ENCODE data around the gene RABEP1. TPM values are rescaled to one million over a fixed set of nuclear protein-coding genes. Genes with fewer than 3 reads are reported as not detected.
"Not testable (repeated sequence)": the region's sequence is repeated elsewhere in the genome, so short reads cannot be mapped to it uniquely, and the experiment has no call there.

Gene RABEP1, protein sequence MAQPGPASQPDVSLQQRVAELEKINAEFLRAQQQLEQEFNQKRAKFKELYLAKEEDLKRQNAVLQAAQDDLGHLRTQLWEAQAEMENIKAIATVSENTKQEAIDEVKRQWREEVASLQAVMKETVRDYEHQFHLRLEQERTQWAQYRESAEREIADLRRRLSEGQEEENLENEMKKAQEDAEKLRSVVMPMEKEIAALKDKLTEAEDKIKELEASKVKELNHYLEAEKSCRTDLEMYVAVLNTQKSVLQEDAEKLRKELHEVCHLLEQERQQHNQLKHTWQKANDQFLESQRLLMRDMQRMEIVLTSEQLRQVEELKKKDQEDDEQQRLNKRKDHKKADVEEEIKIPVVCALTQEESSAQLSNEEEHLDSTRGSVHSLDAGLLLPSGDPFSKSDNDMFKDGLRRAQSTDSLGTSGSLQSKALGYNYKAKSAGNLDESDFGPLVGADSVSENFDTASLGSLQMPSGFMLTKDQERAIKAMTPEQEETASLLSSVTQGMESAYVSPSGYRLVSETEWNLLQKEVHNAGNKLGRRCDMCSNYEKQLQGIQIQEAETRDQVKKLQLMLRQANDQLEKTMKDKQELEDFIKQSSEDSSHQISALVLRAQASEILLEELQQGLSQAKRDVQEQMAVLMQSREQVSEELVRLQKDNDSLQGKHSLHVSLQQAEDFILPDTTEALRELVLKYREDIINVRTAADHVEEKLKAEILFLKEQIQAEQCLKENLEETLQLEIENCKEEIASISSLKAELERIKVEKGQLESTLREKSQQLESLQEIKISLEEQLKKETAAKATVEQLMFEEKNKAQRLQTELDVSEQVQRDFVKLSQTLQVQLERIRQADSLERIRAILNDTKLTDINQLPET
- 10 to 100 TPM; 16.5 to 27.4 (median 25.4) TPM for total RNA-seq

DNA sequence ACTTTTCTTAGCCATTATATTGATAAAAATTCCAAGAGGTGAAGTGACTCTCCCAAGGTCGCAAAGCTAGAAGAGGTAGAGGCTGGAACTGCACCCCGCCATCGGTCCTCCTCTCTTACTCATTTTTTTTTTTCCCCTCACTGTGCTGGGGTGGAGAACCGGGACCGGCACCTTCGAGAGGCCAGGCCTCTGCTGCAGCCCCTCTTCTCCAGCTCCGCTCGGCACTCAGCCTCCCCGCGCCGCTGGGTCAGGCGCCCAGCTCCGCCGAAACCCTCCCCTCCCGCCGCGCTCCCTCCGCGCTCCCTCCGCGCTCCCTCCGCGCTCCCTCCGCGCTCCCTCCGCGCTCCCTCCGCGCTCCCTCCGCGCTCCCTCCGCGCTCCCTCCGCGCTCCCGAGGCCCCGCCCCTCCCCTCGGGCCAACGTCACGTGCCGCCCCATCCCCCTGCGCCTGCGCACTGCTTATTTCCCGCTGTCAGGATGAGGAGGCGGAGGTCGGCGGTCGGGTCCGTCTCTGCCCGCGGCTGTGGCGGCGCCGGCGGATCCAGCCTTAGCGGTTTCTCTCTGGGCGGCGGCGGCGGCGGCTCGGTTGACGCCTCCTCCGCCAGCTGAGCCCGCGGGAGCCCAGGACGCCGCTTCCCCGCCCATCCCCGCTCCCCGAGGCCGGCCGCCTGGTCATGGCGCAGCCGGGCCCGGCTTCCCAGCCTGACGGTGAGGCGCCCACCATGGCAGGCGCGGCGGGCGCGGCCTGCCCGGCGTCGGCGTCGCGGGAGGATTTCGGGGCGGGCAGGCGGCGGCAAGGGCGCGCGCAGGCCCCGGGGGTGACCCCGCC is at the start of gene RABEP1:
Gene RABEP1 (plus strand): TSS at position 471 of the 828 bp plus-strand sequence. CDS start 203 bp downstream, at position 674.
- H3K4me3 ChIP-seq (ENCODE audit: low read depth, poor library complexity, severe bottlenecking) = peak within 1 kb of the TSS; percentile 63
- intact Hi-C loops (cut with DNase I; ENCODE audit: low total_unique reads) = no loop called here
- DNase-seq (ENCODE audit: low spot score in 2 of 2) = peak; percentile 83 to 98
- 1 to 2% methylated on average over 18 to 90 of the region's 98 CpGs for WGBS, 2 donors
- no peak for TF ChIP-seq POLR2A (IDR thresholded peaks at IDR 0.05)
- TF ChIP-seq, protein P1, sequence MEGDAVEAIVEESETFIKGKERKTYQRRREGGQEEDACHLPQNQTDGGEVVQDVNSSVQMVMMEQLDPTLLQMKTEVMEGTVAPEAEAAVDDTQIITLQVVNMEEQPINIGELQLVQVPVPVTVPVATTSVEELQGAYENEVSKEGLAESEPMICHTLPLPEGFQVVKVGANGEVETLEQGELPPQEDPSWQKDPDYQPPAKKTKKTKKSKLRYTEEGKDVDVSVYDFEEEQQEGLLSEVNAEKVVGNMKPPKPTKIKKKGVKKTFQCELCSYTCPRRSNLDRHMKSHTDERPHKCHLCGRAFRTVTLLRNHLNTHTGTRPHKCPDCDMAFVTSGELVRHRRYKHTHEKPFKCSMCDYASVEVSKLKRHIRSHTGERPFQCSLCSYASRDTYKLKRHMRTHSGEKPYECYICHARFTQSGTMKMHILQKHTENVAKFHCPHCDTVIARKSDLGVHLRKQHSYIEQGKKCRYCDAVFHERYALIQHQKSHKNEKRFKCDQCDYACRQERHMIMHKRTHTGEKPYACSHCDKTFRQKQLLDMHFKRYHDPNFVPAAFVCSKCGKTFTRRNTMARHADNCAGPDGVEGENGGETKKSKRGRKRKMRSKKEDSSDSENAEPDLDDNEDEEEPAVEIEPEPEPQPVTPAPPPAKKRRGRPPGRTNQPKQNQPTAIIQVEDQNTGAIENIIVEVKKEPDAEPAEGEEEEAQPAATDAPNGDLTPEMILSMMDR (IDR thresholded peaks at IDR 0.05) = no peak

DNA sequence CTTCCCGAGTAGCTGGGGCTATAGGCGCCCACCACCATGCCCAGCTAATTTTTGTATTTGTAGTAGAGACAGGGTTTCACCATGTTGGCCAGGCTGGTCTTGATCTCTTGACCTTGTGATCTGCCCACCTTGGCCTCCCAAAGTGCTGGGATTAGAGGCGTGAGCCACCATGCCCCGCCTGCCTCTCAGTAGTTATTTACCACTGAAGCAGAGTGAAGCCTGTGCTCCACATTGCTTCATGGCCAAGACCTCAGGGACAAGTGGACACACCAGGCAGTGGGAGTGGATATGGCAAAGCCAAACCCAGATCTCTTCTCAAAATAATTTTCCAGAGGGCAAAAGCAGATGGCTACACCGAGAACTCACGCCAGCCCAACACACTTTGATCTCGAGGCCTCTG is 48.6 kb upstream of the RABEP1 start:
- intact Hi-C loops (cut with DNase I; ENCODE audit: low total_unique reads); H3K4me3 ChIP-seq (ENCODE audit: low read depth, poor library complexity, severe bottlenecking); DNase-seq (ENCODE audit: low spot score in 2 of 2): not testable (repeated sequence)
- WGBS, 2 donors = 94 to 95% methylated on average over 7 of the region's 7 CpGs

DNA sequence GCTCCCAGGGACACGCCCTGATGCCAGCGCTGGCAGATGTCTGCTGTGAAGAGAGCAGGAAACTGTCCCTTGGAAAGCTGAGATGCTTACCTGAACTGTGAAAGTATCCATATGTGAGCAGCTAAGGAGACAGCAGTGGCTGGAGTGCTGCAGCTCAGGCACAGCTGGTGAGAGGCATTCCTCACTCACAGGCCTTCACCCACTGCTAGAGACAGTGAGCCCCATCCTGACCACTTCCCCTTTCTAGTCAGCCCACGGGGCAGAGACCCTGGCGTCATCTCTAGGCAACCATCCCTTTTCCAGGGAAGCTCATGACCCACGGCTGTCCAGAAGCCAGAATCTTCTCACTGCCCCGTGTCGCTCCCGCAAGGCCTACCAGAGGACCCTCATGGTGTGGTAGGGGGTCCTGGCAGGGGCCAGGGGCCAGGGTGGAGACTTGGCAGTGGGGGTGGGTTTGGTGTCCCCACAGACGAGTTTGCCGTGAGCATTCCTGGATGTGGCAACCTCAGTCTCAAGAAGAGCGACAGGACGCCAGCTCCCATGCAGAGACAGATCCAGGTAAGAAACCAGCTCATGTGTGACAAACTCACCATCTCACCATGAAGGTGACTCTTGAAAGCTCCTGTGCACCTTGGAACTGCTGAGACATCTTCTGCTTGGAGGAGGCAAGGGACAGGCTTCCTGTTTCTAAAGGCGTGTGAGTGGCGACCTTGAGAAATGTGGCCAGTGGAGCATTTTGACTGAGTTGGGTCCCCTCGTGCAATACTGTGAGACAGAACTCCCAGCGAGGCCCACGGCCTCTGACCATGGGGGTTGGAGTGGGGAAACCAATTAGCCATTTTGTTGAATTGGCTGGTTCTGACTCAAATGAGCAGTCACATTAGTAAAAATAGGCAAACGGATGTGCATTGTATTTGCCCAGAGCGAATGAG is 47.2 kb upstream of the RABEP1 start, which contains the start of gene SCIMP:
Gene SCIMP (minus strand): TSS at position 216 of the 932 bp plus-strand sequence. CDS start 105 bp downstream, at position 111.
- no peak within 1 kb of the TSS for H3K4me3 ChIP-seq (ENCODE audit: low read depth, poor library complexity, severe bottlenecking)
- TF ChIP-seq POLR2A (IDR thresholded peaks at IDR 0.05) = no peak
- TF ChIP-seq, protein P1 (IDR thresholded peaks at IDR 0.05) = no peak
- intact Hi-C loops (cut with DNase I; ENCODE audit: low total_unique reads) = no loop called here
- peak; percentile 31 to 81 for DNase-seq (ENCODE audit: low spot score in 2 of 2)
- 86 to 90% methylated on average over 17 to 19 of the region's 19 CpGs for WGBS, 2 donors

DNA sequence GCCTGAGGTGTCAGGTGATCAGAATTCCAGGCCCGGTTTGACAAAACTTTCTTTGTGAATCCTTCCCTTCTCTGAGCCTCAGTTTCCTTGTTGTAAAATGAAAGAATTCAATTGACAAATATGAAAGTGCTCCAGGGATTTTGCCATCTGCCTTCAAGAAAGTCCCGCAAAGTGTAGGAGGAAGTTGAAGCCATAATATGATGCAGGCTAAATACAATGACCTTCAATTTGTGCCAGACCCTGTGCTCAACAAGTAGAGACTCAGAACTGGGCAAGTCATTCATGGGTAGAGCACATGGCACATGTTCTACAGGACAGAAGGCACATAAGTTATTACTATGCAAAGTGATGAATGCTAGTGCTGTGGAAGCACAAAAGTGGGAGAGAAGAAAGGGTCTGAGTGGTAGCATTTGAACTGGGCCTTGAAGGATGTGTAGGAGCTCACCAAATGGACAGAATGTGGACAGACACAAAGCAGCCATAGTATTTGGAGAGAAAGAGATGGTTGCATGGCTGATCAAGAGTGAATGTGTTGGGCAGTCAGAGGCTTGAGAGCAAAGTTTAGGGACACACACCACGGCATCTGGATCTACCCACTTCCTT is 45.0 kb upstream of the RABEP1 start:
- H3K4me3 ChIP-seq (ENCODE audit: low read depth, poor library complexity, severe bottlenecking) = no peak overlapping the region
- WGBS, 2 donors = 79% methylated on average over 3 of the region's 3 CpGs
- no peak for DNase-seq (ENCODE audit: low spot score in 2 of 2)
- TF ChIP-seq, protein P1 (IDR thresholded peaks at IDR 0.05) = no peak
- TF ChIP-seq POLR2A (IDR thresholded peaks at IDR 0.05) = no peak
- intact Hi-C loops (cut with DNase I; ENCODE audit: low total_unique reads) = no loop called here

DNA sequence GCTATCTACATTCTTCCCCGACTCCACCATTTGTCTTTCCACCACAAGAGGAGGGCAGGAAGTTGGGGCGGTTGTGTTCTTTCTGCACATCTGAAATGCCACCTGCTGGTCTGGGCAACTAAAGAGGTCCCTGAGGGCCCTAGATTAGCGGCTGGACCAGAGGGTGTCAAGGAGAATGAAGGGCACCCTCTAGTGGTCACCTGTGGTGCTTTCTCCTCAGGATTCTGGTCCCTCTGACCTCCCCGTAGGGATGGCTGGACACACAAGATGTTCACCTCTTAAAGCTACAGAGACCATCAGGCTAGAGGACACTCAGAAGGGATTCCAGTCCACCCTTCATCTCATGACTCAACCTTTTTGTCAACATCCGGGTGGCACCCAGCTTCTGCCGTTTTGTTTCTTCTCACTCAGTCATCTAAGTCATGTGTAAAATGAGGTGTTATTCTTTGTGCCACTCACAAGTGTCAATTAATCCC is 44.5 kb upstream of the RABEP1 start:
- WGBS, 2 donors = 37 to 45% methylated on average over 6 of the region's 6 CpGs
- TF ChIP-seq, protein P1 (IDR thresholded peaks at IDR 0.05) = no peak
- no peak for TF ChIP-seq POLR2A (IDR thresholded peaks at IDR 0.05)
- H3K4me3 ChIP-seq (ENCODE audit: low read depth, poor library complexity, severe bottlenecking) = no peak overlapping the region
- peak; percentile 27 to 89 for DNase-seq (ENCODE audit: low spot score in 2 of 2)
- intact Hi-C loops (cut with DNase I; ENCODE audit: low total_unique reads) = no loop called here

All from lower leg skin (tissue), 4 donors.